A549 (cell line): ENCODE results near the gene ITFG2. TPM values are rescaled to one million over a fixed set of nuclear protein-coding genes. Genes with fewer than 3 reads are reported as not detected.

Source experiments
- ATAC-seq, 2 experiments: fragments of 200-7000 bp in 1 of 2; fragments of >200 bp in 1 of 2; cut with Nextera tagmentation in 1 of 2; cut with Tn5 transposase in 1 of 2; 3 replicates each; pipeline versions ENCODE4 v1.8.0 to v1.9.1; 2018 to 2020; ENCODE audit warnings: mild to moderate bottlenecking in 1 of 2, moderate library complexity in 1 of 2
- CTCF ChIA-PET: fragments of 300-600 bp; sonication (Branson Sonifier 250); formaldehyde crosslinking; extraction: SDS; loops from one replicate; lab custom pipeline; 2021; ENCODE audit warnings: antibody characterized with exemption, inconsistent platforms; lab: Yijun Ruan, JAX
- POLR2A ChIA-PET: fragments of 350-600 bp; formaldehyde crosslinking; extraction: SDS; loops from one replicate; lab custom pipeline; 2021; ENCODE audit warnings: antibody characterized with exemption, inconsistent platforms; lab: Yijun Ruan, JAX
- DNase-seq, 2 experiments: peaks; one replicate each; pipeline versions ENCODE4 v3.0.0 to v3.0.0-alpha.2; 2011 to 2016; ENCODE audit warnings: low read depth in 1 of 2, low spot score in 1 of 2
- FAIRE-seq: peaks from 2 replicates; lab custom pipeline; 2011; peaks lifted over from hg19 to GRCh38; lab: Jason Lieb, UNC
- H3K27ac ChIP-seq, 2 experiments: fragments of >200 bp; sonication (Bioruptor Twin); formaldehyde crosslinking; 3 replicates each; pipeline ENCODE4 v1.5.1; 2016 to 2017
- H3K4me1 ChIP-seq: fragments of >200 bp; sonication (Bioruptor Twin); formaldehyde crosslinking; 3 replicates; pipeline ENCODE4 v1.6.1; 2016
- H3K4me2 ChIP-seq: fragments of >200 bp; sonication (Bioruptor Twin); formaldehyde crosslinking; 3 replicates; pipeline ENCODE4 v1.6.1; 2016
- H3K4me3 ChIP-seq: fragments of >200 bp; sonication (Bioruptor Twin); formaldehyde crosslinking; 3 replicates; pipeline ENCODE4 v1.5.1; 2016
- H3K9me3 ChIP-seq: fragments of >200 bp; sonication (Bioruptor Twin); formaldehyde crosslinking; 3 replicates; pipeline ENCODE4 v1.6.1; 2016
- BHLHE40 ChIP-seq: IDR thresholded peaks from 2 replicates; pipeline ENCODE4 v1.6.1; 2012; ENCODE audit warnings: low read depth, low read length, inconsistent platforms
- CBX8 ChIP-seq: fragments of 200-600 bp; sonication (generic); IDR thresholded peaks from 2 replicates; pipeline ENCODE4 v1.6.1; 2016
- CEBPB ChIP-seq, 2 experiments: fragments of >200 bp in 1 of 2; sonication (Bioruptor Twin) in 1 of 2; formaldehyde crosslinking in 1 of 2; IDR thresholded peaks; 2 replicates each; pipeline ENCODE4 v1.6.1; 2012 to 2016
- EHF ChIP-seq: fragments of 250-450 bp; sonication (Bioruptor Pico); IDR thresholded peaks from 2 replicates; pipeline ENCODE4 v1.5.0; 2020; ENCODE audit warnings: mild to moderate bottlenecking
- EHMT2 ChIP-seq: fragments of 200-600 bp; sonication (generic); IDR thresholded peaks from 2 replicates; pipeline ENCODE4 v1.6.1; 2016; ENCODE audit warnings: antibody characterized with exemption, low read depth, mild to moderate bottlenecking, moderate library complexity
- ESRRA ChIP-seq: fragments of 150-350 bp; IDR thresholded peaks from 2 replicates; pipeline ENCODE4 v1.6.1; 2014; ENCODE audit warnings: mild to moderate bottlenecking, low read length, borderline replicate concordance
- FOSB ChIP-seq: fragments of 250-450 bp; sonication (Bioruptor Pico); IDR thresholded peaks from 2 replicates; pipeline ENCODE4 v1.5.0; 2020; ENCODE audit warnings: mild to moderate bottlenecking, moderate library complexity
- FOXS1 ChIP-seq: fragments of 250-450 bp; sonication (Bioruptor Pico); IDR thresholded peaks from 2 replicates; pipeline ENCODE4 v1.5.0; 2020; ENCODE audit warnings: mild to moderate bottlenecking, moderate library complexity
- HOXB5 ChIP-seq: fragments of 250-450 bp; sonication (Bioruptor Pico); IDR thresholded peaks from 2 replicates; pipeline ENCODE4 v1.5.0; 2020; ENCODE audit warnings: mild to moderate bottlenecking, moderate library complexity
- JUNB ChIP-seq: fragments of >200 bp; sonication (Bioruptor Twin); formaldehyde crosslinking; IDR thresholded peaks from 2 replicates; pipeline ENCODE4 v1.6.1; 2016
- MYC ChIP-seq: IDR thresholded peaks from 2 replicates; pipeline ENCODE4 v1.6.1; 2012; ENCODE audit warnings: mild to moderate bottlenecking, inconsistent platforms, low read length, improper control_type of control experiment, borderline replicate concordance
- NFE2L2 ChIP-seq: fragments of 150-350 bp; conservative IDR thresholded peaks from 2 replicates; pipeline ENCODE4 v1.6.1; 2014; ENCODE audit warnings: low read length
- PHF8 ChIP-seq: fragments of 200-600 bp; sonication (generic); IDR thresholded peaks from 2 replicates; pipeline ENCODE4 v1.6.1; 2016; ENCODE audit warnings: low read depth, mild to moderate bottlenecking, antibody characterized with exemption, moderate library complexity, borderline replicate concordance
- RAD21 ChIP-seq, 2 experiments: fragments of >200 bp in 1 of 2; sonication (Bioruptor Twin) in 1 of 2; formaldehyde crosslinking in 1 of 2; IDR thresholded peaks in 1 of 2; conservative IDR thresholded peaks in 1 of 2; 2 replicates in 1 of 2; 3 replicates in 1 of 2; pipeline ENCODE4 v1.6.1; 2012 to 2018; ENCODE audit warnings: inconsistent platforms in 1 of 2
- RARB ChIP-seq: fragments of 250-450 bp; sonication (Bioruptor Pico); IDR thresholded peaks from 2 replicates; pipeline ENCODE4 v1.8.0; 2021; ENCODE audit warnings: mild to moderate bottlenecking, moderate library complexity
- RFX5 ChIP-seq: fragments of 450-650 bp; IDR thresholded peaks from 2 replicates; pipeline ENCODE4 v1.7.1; 2014; ENCODE audit warnings: antibody characterized with exemption, mild to moderate bottlenecking, moderate library complexity
- SMC3 ChIP-seq: fragments of >200 bp; sonication (Bioruptor Twin); formaldehyde crosslinking; IDR thresholded peaks from 3 replicates; pipeline ENCODE4 v1.6.1; 2018; ENCODE audit warnings: inconsistent platforms
- TFCP2L1 ChIP-seq: fragments of 250-450 bp; sonication (Bioruptor Pico); IDR thresholded peaks from 2 replicates; pipeline ENCODE4 v1.5.0; 2021; ENCODE audit warnings: mild to moderate bottlenecking
- ZFP36 ChIP-seq: fragments of 450-650 bp; IDR thresholded peaks from 2 replicates; pipeline ENCODE4 v1.6.1; 2014; ENCODE audit warnings: borderline replicate concordance; ENCODE audit not compliant: partially characterized antibody
- WGBS: methylation state at CpG from one replicate; pipeline ENCODE4 v1.1.6; 2017; ENCODE audit errors: missing lambda C conversion rate; 5-methylcytosine and 5-hydroxymethylcytosine counted together
- polyA plus RNA-seq, 4 experiments: library from polyadenylated mRNA; depleted of rRNA in 3 of 4; stranded (reverse); fragments of >200 nt; fragmentation: RNase III in 1 of 4; extraction: RNeasy Plus Mini Kit Qiagen cat#74134 plus additional on column Dnase treatment in 1 of 4; gene quantifications; 2 replicates in 3 of 4; 3 replicates in 1 of 4; pipeline ENCODE4 v1.2.3, GENCODE V29; 2011 to 2017
- TF ChIP-seq, protein P1 (sequence below): fragments of 200-600 bp; sonication (generic); IDR thresholded peaks from 2 replicates; pipeline ENCODE4 v1.6.1; 2016; ENCODE audit warnings: antibody characterized with exemption, mild to moderate bottlenecking, moderate library complexity
- TF ChIP-seq, protein P2 (sequence below): fragments of 150-350 bp; IDR thresholded peaks from 2 replicates; pipeline ENCODE4 v1.6.1; 2014; ENCODE audit warnings: low read depth, mild to moderate bottlenecking, low read length
- TF ChIP-seq, protein P3 (sequence below): fragments of >200 bp; sonication (Bioruptor Twin); formaldehyde crosslinking; IDR thresholded peaks from 2 replicates; pipeline ENCODE4 v1.6.1; 2016
- TF ChIP-seq, protein P4 (sequence below): fragments of >200 bp; sonication (Bioruptor Twin); formaldehyde crosslinking; IDR thresholded peaks from 3 replicates; pipeline ENCODE4 v1.5.1; 2016
- TF ChIP-seq, protein P5 (sequence below): fragments of 250-450 bp; sonication (Bioruptor Pico); IDR thresholded peaks from 2 replicates; pipeline ENCODE4 v1.5.0; 2021; ENCODE audit warnings: mild to moderate bottlenecking, moderate library complexity, borderline replicate concordance
- TF ChIP-seq, protein P6 (sequence below): fragments of 450-650 bp; IDR thresholded peaks from 2 replicates; pipeline ENCODE4 v1.6.1; 2014; ENCODE audit warnings: antibody characterized with exemption

The ITFG2 gene
- polyA plus RNA-seq, 2 of the 4 experiments (the other 2 are of a cell fraction): 17.5 to 23.7 TPM

DNA sequence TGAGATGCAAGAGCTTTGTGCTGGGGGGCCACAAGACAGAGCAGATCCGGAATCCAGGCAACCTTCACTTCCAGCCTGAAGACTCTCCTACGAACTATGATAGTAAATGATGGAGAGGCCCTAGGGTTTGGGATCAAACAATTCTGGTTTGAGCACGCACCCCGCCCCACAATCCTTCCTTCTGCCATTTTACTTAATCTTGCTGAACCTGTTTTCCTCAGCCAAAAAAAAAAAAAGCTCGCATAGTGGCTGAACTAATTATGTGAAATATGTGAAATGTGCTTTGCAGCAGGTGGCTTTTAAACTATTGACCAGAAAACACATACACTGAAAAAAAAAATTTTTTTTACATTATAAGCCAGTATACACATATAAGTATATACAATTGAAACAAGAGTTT lies 667 bp upstream of the ITFG2 start:
- POLR2A ChIA-PET: interaction anchor here (2.0 kb wide), 1 partner anchor 16 kb away, joined by 19 read pairs; the partner anchor contains the start of gene FKBP4
- peak overlapping the region; percentile 77 for H3K4me2 ChIP-seq
- H3K4me1 ChIP-seq: peaks cover 12% of the 10 kb centered on the region; the same call in 2 of the 3 replicates
- TF ChIP-seq FOXS1 (no peak), RFX5 (no peak), RAD21 (conservative IDR thresholded peaks at IDR 0.05 in 1 of 2, IDR thresholded peaks at IDR 0.05 in 1 of 2) (no peak), TFCP2L1 (CRISPR knock-in tag) (no peak), JUNB (no peak), FOSB (CRISPR knock-in tag) (no peak), RARB (CRISPR knock-in tag) (no peak), EHMT2 (no peak), EHF (CRISPR knock-in tag) (no peak), ZFP36 (no peak)
- TF ChIP-seq, protein P1, sequence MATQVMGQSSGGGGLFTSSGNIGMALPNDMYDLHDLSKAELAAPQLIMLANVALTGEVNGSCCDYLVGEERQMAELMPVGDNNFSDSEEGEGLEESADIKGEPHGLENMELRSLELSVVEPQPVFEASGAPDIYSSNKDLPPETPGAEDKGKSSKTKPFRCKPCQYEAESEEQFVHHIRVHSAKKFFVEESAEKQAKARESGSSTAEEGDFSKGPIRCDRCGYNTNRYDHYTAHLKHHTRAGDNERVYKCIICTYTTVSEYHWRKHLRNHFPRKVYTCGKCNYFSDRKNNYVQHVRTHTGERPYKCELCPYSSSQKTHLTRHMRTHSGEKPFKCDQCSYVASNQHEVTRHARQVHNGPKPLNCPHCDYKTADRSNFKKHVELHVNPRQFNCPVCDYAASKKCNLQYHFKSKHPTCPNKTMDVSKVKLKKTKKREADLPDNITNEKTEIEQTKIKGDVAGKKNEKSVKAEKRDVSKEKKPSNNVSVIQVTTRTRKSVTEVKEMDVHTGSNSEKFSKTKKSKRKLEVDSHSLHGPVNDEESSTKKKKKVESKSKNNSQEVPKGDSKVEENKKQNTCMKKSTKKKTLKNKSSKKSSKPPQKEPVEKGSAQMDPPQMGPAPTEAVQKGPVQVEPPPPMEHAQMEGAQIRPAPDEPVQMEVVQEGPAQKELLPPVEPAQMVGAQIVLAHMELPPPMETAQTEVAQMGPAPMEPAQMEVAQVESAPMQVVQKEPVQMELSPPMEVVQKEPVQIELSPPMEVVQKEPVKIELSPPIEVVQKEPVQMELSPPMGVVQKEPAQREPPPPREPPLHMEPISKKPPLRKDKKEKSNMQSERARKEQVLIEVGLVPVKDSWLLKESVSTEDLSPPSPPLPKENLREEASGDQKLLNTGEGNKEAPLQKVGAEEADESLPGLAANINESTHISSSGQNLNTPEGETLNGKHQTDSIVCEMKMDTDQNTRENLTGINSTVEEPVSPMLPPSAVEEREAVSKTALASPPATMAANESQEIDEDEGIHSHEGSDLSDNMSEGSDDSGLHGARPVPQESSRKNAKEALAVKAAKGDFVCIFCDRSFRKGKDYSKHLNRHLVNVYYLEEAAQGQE: no peak
- TF ChIP-seq, protein P2, sequence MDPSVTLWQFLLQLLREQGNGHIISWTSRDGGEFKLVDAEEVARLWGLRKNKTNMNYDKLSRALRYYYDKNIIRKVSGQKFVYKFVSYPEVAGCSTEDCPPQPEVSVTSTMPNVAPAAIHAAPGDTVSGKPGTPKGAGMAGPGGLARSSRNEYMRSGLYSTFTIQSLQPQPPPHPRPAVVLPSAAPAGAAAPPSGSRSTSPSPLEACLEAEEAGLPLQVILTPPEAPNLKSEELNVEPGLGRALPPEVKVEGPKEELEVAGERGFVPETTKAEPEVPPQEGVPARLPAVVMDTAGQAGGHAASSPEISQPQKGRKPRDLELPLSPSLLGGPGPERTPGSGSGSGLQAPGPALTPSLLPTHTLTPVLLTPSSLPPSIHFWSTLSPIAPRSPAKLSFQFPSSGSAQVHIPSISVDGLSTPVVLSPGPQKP: no peak
- no peaks in the 10 kb centered on the region for H3K9me3 ChIP-seq
- FAIRE-seq (no peak), ATAC-seq (no peak), DNase-seq (no peak)
- H3K4me3 ChIP-seq: peak overlapping the region; percentile 61
- CTCF ChIA-PET: interaction anchor here (1.3 kb wide), 1 partner anchor 16 kb away, joined by 3 read pairs; no protein-coding TSS in a partner anchor
- 62% methylated on average over 5 of the region's 5 CpGs for WGBS
- peak overlapping the region; percentile 92; a peak in 4 of 6 replicates for H3K27ac ChIP-seq

DNA sequence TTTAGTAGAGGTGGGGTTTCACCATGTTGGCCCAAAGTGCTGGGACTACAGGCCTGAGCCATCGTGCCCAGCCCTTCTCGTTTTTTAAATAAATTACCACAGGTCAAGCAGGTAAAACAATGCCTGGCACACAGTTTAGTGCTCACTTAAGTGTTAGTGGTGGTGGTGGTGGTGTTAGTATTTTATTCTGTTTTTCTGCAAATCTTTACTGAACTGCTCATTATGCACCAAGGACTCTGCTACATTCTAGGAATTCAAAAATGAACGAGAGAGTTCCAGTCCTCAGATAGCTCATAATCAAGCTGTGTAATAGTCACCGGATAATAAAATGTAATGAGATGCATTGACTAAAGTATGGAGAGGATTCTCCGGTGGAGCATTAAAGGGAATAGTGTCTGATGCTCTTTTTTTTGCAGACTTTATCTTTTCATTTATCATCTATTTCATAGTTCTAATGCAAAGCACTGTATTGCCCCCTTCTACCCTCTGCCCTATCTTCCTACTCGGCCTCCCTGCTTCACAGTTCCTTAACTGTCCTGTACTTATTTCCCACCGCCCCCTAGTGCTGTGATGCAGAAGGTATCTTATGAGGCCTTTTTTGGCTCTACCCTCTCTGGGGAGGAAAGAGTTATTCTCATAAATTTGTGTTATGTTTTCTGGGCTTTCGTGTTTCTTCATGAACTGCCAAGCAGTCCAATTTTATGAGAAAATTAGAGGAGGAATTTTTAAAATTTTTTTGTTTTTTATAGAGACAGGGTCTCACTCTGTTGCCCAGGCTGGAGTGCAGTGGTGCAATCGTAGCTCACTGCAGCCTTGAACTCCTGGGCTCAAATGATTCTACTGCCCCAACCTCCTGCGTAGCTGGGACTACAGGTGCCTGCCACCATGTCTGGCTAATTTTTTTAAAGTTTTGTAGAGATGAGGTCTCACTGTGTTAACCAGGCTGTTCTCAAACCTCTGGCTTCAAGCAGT lies 1.0 kb downstream of the ITFG2 start:
- POLR2A ChIA-PET: interaction anchor here (0.6 to 2.0 kb wide), 7 partner anchors 8 to 1648 kb away, joined by 3 to 19 read pairs (median 4); partner anchors contain the start of genes FKBP4, FOXM1 and RHNO1
- H3K4me3 ChIP-seq: peak overlapping the region; percentile 61
- peak overlapping the region; percentile 85 for H3K4me2 ChIP-seq
- peak overlapping the region; percentile 92 for H3K27ac ChIP-seq
- FAIRE-seq (no peak), ATAC-seq (peak; percentile 84), DNase-seq (peak; percentile 69 to 78)
- no peaks in the 10 kb centered on the region for H3K9me3 ChIP-seq
- CTCF ChIA-PET: interaction anchor here (0.8 to 2.5 kb wide), 16 partner anchors 10 to 229 kb away, joined by 3 to 15 read pairs (median 4); no protein-coding TSS in a partner anchor
- 11% methylated on average over 10 of the region's 10 CpGs for WGBS
- peaks cover 12% of the 10 kb centered on the region; the same call in 2 of the 3 replicates for H3K4me1 ChIP-seq
- TF ChIP-seq NFE2L2: no peak
- TF ChIP-seq PHF8: no peak
- TF ChIP-seq HOXB5 (CRISPR knock-in tag): no peak
- no peak for TF ChIP-seq ESRRA
- TF ChIP-seq, protein P3, sequence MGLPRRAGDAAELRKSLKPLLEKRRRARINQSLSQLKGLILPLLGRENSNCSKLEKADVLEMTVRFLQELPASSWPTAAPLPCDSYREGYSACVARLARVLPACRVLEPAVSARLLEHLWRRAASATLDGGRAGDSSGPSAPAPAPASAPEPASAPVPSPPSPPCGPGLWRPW: no peak
- TF ChIP-seq RAD21 (conservative IDR thresholded peaks at IDR 0.05 in 1 of 2, IDR thresholded peaks at IDR 0.05 in 1 of 2): peak; percentile 27 to 50; a peak in 3 of 5 replicates
- no peak for TF ChIP-seq CBX8
- peak; percentile 36; the same call in 1 of the 3 replicates for TF ChIP-seq SMC3
- no peak for TF ChIP-seq RARB (CRISPR knock-in tag)
- TF ChIP-seq MYC: no peak
- TF ChIP-seq, protein P4, sequence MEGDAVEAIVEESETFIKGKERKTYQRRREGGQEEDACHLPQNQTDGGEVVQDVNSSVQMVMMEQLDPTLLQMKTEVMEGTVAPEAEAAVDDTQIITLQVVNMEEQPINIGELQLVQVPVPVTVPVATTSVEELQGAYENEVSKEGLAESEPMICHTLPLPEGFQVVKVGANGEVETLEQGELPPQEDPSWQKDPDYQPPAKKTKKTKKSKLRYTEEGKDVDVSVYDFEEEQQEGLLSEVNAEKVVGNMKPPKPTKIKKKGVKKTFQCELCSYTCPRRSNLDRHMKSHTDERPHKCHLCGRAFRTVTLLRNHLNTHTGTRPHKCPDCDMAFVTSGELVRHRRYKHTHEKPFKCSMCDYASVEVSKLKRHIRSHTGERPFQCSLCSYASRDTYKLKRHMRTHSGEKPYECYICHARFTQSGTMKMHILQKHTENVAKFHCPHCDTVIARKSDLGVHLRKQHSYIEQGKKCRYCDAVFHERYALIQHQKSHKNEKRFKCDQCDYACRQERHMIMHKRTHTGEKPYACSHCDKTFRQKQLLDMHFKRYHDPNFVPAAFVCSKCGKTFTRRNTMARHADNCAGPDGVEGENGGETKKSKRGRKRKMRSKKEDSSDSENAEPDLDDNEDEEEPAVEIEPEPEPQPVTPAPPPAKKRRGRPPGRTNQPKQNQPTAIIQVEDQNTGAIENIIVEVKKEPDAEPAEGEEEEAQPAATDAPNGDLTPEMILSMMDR: peak; percentile 55
- TF ChIP-seq CEBPB (IDR thresholded peaks at IDR 0.05): no peak
- TF ChIP-seq, protein P5, sequence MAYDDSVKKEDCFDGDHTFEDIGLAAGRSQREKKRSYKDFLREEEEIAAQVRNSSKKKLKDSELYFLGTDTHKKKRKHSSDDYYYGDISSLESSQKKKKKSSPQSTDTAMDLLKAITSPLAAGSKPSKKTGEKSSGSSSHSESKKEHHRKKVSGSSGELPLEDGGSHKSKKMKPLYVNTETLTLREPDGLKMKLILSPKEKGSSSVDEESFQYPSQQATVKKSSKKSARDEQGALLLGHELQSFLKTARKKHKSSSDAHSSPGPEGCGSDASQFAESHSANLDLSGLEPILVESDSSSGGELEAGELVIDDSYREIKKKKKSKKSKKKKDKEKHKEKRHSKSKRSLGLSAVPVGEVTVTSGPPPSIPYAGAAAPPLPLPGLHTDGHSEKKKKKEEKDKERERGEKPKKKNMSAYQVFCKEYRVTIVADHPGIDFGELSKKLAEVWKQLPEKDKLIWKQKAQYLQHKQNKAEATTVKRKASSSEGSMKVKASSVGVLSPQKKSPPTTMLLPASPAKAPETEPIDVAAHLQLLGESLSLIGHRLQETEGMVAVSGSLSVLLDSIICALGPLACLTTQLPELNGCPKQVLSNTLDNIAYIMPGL (CRISPR knock-in tag): no peak
- TF ChIP-seq, protein P6, sequence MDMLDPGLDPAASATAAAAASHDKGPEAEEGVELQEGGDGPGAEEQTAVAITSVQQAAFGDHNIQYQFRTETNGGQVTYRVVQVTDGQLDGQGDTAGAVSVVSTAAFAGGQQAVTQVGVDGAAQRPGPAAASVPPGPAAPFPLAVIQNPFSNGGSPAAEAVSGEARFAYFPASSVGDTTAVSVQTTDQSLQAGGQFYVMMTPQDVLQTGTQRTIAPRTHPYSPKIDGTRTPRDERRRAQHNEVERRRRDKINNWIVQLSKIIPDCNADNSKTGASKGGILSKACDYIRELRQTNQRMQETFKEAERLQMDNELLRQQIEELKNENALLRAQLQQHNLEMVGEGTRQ: no peak
- TF ChIP-seq BHLHE40: no peak
